ENCODE data around the gene CPSF4L.

GRCh38 chr17:73261617-73261951, at the start of gene CPSF4L:
- TF ChIP-seq EZH2 (optimal IDR thresholded peaks at IDR 0.05; ENCODE audit: low read depth, low read length) (no peak), CTCF (IDR thresholded peaks at IDR 0.05; ENCODE audit: low read length) (no peak)

Data from MM.1S (cell line).